Measurements from ENCODE around the gene RFX4.
"Not testable (repeated sequence)": the region's sequence is repeated elsewhere in the genome, so short reads cannot be mapped to it uniquely, and the experiment has no call there.

The RFX4 gene

DNA sequence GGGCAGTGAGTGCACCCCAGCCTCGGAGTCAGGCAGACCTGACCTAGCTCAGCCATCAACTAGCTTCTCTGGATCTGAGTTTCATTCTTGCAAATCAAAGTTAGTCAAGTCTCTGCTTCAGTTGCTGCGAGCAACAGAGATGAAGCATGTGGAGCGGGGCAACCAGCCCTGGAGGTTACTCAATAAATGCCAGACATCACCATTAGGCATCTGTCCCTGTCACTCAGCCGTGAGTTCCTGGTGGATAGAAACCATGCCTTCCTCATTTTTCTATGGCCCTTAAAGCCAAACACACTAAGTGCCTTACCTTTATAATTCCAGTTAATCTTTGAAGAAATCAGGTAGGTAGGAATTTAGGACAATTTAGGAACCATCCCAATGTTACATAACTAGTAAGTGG is 19.3 kb downstream of the RFX4 start:
- Histone ChIP-seq H3K27ac (ENCODE audit: low read length) (no peak overlapping the region), H3K4me2 (ENCODE audit: insufficient read depth, low read length) (no peak overlapping the region), H3K36me3 (ENCODE audit: insufficient read depth, low read length) (no peaks in the 10 kb centered on the region), H3K9me3 (ENCODE audit: insufficient read depth, low read length, severe bottlenecking) (no peaks in the 10 kb centered on the region), H4K20me1 (ENCODE audit: insufficient read depth, low read length) (no peaks in the 10 kb centered on the region), H3K9ac (ENCODE audit: low read depth, low read length) (no peak overlapping the region), H3K4me3 (ENCODE audit: low read depth in 1 of 2, low read length in 2 of 2) (no peak overlapping the region), H3K79me2 (ENCODE audit: insufficient read depth, low read length) (no peaks in the 10 kb centered on the region), H2AFZ (ENCODE audit: low read depth, low read length) (no peak overlapping the region), H3K27me3 (ENCODE audit: insufficient read depth, low read length, poor library complexity) (peaks cover 4% of the 10 kb centered on the region), H3K4me1 (ENCODE audit: insufficient read depth, low read length) (no peaks in the 10 kb centered on the region)
- TF ChIP-seq CTCF (IDR thresholded peaks at IDR 0.05; ENCODE audit: borderline replicate concordance, extremely low read depth, low read length, poor library complexity, severe bottlenecking) (no peak), EZH2 (IDR thresholded peaks at IDR 0.05; ENCODE audit: borderline replicate concordance, low read depth, low read length, severe bottlenecking) (no peak)
- ATAC-seq (ENCODE audit: insufficient read depth, low read depth) (no peak), DNase-seq (no peak)

DNA sequence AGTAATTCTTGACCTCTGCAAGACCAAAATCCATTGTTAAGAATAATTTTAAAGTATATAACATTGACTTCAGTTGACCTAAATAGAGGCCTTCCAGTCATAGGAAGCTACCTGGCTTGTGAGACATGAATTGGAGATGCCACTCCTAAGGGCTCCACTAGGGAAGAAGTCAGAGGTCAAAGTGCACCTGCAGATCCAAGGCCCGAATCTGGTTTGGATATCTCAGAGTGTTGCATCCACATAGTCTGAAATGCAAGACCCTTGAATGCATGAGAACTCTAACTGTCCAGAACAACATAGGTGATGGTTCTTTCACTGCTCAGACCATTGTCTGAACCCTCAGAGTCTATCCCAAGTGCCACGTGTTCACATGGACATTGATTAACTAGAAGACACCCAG is 22.4 kb downstream of the RFX4 start:
- H3K9ac ChIP-seq (ENCODE audit: low read depth, low read length), result no peak overlapping the region
- DNase-seq (no peak), ATAC-seq (ENCODE audit: insufficient read depth, low read depth) (no peak)
- H3K4me3 ChIP-seq (ENCODE audit: low read depth in 1 of 2, low read length in 2 of 2), result no peak overlapping the region
- no peaks in the 10 kb centered on the region for H3K27me3 ChIP-seq (ENCODE audit: insufficient read depth, low read length, poor library complexity)
- no peaks in the 10 kb centered on the region for H4K20me1 ChIP-seq (ENCODE audit: insufficient read depth, low read length)
- H3K4me2 ChIP-seq (ENCODE audit: insufficient read depth, low read length), result no peak overlapping the region
- no peaks in the 10 kb centered on the region for H3K9me3 ChIP-seq (ENCODE audit: insufficient read depth, low read length, severe bottlenecking)
- H3K79me2 ChIP-seq (ENCODE audit: insufficient read depth, low read length), result no peaks in the 10 kb centered on the region
- no peaks in the 10 kb centered on the region for H3K4me1 ChIP-seq (ENCODE audit: insufficient read depth, low read length)
- H3K27ac ChIP-seq (ENCODE audit: low read length), result no peak overlapping the region
- TF ChIP-seq CTCF (IDR thresholded peaks at IDR 0.05; ENCODE audit: borderline replicate concordance, extremely low read depth, low read length, poor library complexity, severe bottlenecking) (no peak), EZH2 (IDR thresholded peaks at IDR 0.05; ENCODE audit: borderline replicate concordance, low read depth, low read length, severe bottlenecking) (no peak)
- no peak overlapping the region for H2AFZ ChIP-seq (ENCODE audit: low read depth, low read length)
- H3K36me3 ChIP-seq (ENCODE audit: insufficient read depth, low read length), result no peaks in the 10 kb centered on the region

DNA sequence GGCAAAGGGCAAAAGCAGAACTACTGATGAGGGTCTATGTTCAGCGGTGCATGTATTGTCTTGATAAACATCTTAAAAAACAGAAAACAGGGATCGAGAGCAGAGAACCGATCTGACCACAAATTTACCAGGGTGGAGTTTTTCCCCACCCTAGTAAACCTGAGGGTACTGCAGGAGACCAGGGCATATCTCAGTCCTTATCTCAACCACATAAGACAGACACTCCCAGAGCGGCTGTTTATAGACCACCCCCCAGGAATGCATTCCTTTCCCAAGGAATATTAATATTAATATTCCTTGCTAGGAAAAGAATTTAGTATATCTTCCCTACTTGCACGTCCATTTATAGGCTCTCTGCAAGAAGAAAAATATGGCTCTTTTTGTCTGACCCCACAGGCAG is 37.8 kb downstream of the RFX4 start:
- not testable (repeated sequence) for H3K9me3 ChIP-seq (ENCODE audit: insufficient read depth, low read length, severe bottlenecking); H3K79me2 ChIP-seq (ENCODE audit: insufficient read depth, low read length); H3K27ac ChIP-seq (ENCODE audit: low read length); H2AFZ ChIP-seq (ENCODE audit: low read depth, low read length); H3K4me2 ChIP-seq (ENCODE audit: insufficient read depth, low read length); H3K4me1 ChIP-seq (ENCODE audit: insufficient read depth, low read length); H3K36me3 ChIP-seq (ENCODE audit: insufficient read depth, low read length); H4K20me1 ChIP-seq (ENCODE audit: insufficient read depth, low read length); H3K27me3 ChIP-seq (ENCODE audit: insufficient read depth, low read length, poor library complexity); H3K9ac ChIP-seq (ENCODE audit: low read depth, low read length); ATAC-seq (ENCODE audit: insufficient read depth, low read depth); H3K4me3 ChIP-seq (ENCODE audit: low read depth in 1 of 2, low read length in 2 of 2)
- DNase-seq, result peak; percentile 11

DNA sequence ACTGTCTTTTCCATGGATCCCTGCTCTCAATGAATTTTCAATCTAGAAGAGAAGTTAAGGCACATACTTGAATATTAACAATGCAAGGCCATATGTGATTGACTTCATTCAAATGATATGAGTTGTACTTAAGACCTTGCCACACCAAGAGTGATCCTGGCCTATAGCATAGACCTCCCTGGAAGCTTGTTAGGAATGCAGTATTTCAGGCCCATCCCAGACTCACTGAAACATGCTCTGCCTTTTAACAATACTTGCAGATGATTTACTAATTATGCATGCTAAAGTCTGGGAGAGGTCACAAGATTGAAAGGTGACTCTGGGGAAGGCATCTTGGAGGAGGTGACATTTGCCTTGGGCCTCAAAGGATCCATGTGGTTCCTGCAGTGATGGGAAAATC is 43.2 kb downstream of the RFX4 start:
- H3K4me3 ChIP-seq (ENCODE audit: low read depth in 1 of 2, low read length in 2 of 2), result no peak overlapping the region
- no peak overlapping the region for H3K27ac ChIP-seq (ENCODE audit: low read length)
- no peak for ATAC-seq (ENCODE audit: insufficient read depth, low read depth)
- no peak overlapping the region for H3K9ac ChIP-seq (ENCODE audit: low read depth, low read length)
- no peaks in the 10 kb centered on the region for H3K79me2 ChIP-seq (ENCODE audit: insufficient read depth, low read length)
- no peak overlapping the region for H3K4me2 ChIP-seq (ENCODE audit: insufficient read depth, low read length)
- H2AFZ ChIP-seq (ENCODE audit: low read depth, low read length), result no peak overlapping the region
- DNase-seq, result no peak
- H3K4me1 ChIP-seq (ENCODE audit: insufficient read depth, low read length), result no peaks in the 10 kb centered on the region
- H3K9me3 ChIP-seq (ENCODE audit: insufficient read depth, low read length, severe bottlenecking), result no peaks in the 10 kb centered on the region
- no peak for TF ChIP-seq EZH2 (IDR thresholded peaks at IDR 0.05; ENCODE audit: borderline replicate concordance, low read depth, low read length, severe bottlenecking)
- TF ChIP-seq CTCF (IDR thresholded peaks at IDR 0.05; ENCODE audit: borderline replicate concordance, extremely low read depth, low read length, poor library complexity, severe bottlenecking), result no peak
- H3K36me3 ChIP-seq (ENCODE audit: insufficient read depth, low read length), result no peaks in the 10 kb centered on the region
- H3K27me3 ChIP-seq (ENCODE audit: insufficient read depth, low read length, poor library complexity), result no peaks in the 10 kb centered on the region
- no peaks in the 10 kb centered on the region for H4K20me1 ChIP-seq (ENCODE audit: insufficient read depth, low read length)
